CD14-positive monocyte (primary cell): ENCODE data around the gene CHMP2B. TPM values are rescaled to one million over a fixed set of nuclear protein-coding genes. Genes with fewer than 3 reads are reported as not detected.

Experiments used
- DNase-seq, 3 donors: peaks; one replicate each; pipeline ENCODE4 v3.0.0-alpha.2; 2011 to 2022
- H2AFZ ChIP-seq: 2 replicates; pipeline ENCODE4 v1.6.0; 2012; ENCODE audit warnings: mild to moderate bottlenecking, low read depth, low read length, inconsistent platforms; ENCODE audit not compliant: insufficient read depth, poor library complexity, severe bottlenecking
- H3K27ac ChIP-seq, 2 donors: 1 replicate in 1 of 2; 2 replicates in 1 of 2; pipeline ENCODE4 v1.5.1; 2012 to 2013; ENCODE audit warnings: low read length in 2 of 2, control low read depth in 1 of 2, inconsistent platforms in 1 of 2, low read depth in 1 of 2, mild to moderate bottlenecking in 1 of 2
- H3K27me3 ChIP-seq, 2 donors: one replicate each; pipeline versions ENCODE4 v1.6.0 to v1.6.1; 2011 to 2013; ENCODE audit warnings: low read length in 2 of 2; ENCODE audit not compliant: control insufficient read depth in 2 of 2, insufficient read depth in 2 of 2
- H3K36me3 ChIP-seq, 2 donors: replicated peaks in 1 of 2; 1 replicate in 1 of 2; 2 replicates in 1 of 2; pipeline versions ENCODE4 v1.5.1 to v1.6.1; 2012 to 2013; ENCODE audit warnings: low read length in 2 of 2, control low read depth in 1 of 2, inconsistent platforms in 1 of 2, mild to moderate bottlenecking in 1 of 2; ENCODE audit not compliant: insufficient read depth in 2 of 2, control insufficient read depth in 1 of 2
- H3K4me1 ChIP-seq, 2 donors: 1 replicate in 1 of 2; 2 replicates in 1 of 2; pipeline versions ENCODE4 v1.5.1 to v1.6.1; 2012 to 2013; ENCODE audit warnings: low read length in 2 of 2, control low read depth in 1 of 2, inconsistent platforms in 1 of 2, mild to moderate bottlenecking in 1 of 2, moderate library complexity in 1 of 2; ENCODE audit not compliant: insufficient read depth in 2 of 2, control insufficient read depth in 1 of 2
- H3K4me2 ChIP-seq: replicated peaks from 2 replicates; pipeline ENCODE3; 2012; ENCODE audit warnings: low read length, moderate library complexity, mild to moderate bottlenecking; ENCODE audit not compliant: poor library complexity, severe bottlenecking; ENCODE audit errors: extremely low read depth
- H3K4me3 ChIP-seq, 3 experiments: fragments of 200-600 bp in 1 of 3; sonication (generic) in 1 of 3; replicated peaks in 1 of 3; 1 replicate in 2 of 3; 2 replicates in 1 of 3; pipeline ENCODE4 v1.5.1; 2011 to 2013; ENCODE audit warnings: low read length in 3 of 3, mild to moderate bottlenecking in 3 of 3, control low read depth in 2 of 3, low read depth in 2 of 3, inconsistent platforms in 1 of 3, moderate library complexity in 1 of 3
- H3K79me2 ChIP-seq: 2 replicates; pipeline ENCODE4 v1.6.0; 2012; ENCODE audit warnings: mild to moderate bottlenecking, control low read depth, inconsistent platforms, low read length, moderate library complexity; ENCODE audit not compliant: insufficient read depth
- H3K9ac ChIP-seq: 2 replicates; pipeline ENCODE4 v1.6.0; 2017; ENCODE audit warnings: low read length, mild to moderate bottlenecking; ENCODE audit not compliant: insufficient read depth, poor library complexity, severe bottlenecking
- H3K9me3 ChIP-seq, 2 donors: replicated peaks in 1 of 2; 1 replicate in 1 of 2; 2 replicates in 1 of 2; pipeline versions ENCODE4 v1.5.1 to v1.6.1; 2012 to 2013; ENCODE audit warnings: low read length in 2 of 2, control low read depth in 1 of 2; ENCODE audit not compliant: control insufficient read depth in 1 of 2, insufficient read depth in 1 of 2
- H4K20me1 ChIP-seq: 2 replicates; pipeline ENCODE4 v1.6.0; 2012; ENCODE audit warnings: mild to moderate bottlenecking, low read length, control low read depth, moderate library complexity; ENCODE audit not compliant: insufficient read depth
- H3K27ac Mint-ChIP-seq, 7 donors: one replicate each; pipeline ENCODE4 v1.8.0; 2020; ENCODE audit warnings: mild to moderate bottlenecking in 7 of 7, mixed read lengths in 7 of 7, moderate library complexity in 6 of 7, inconsistent platforms in 2 of 7
- H3K27me3 Mint-ChIP-seq, 3 donors: one replicate each; pipeline ENCODE4 v1.8.0; 2021 to 2022; ENCODE audit warnings: low read depth in 3 of 3, mild to moderate bottlenecking in 3 of 3, mixed read lengths in 3 of 3, moderate library complexity in 3 of 3, inconsistent platforms in 1 of 3
- H3K36me3 Mint-ChIP-seq, 2 donors: one replicate each; pipeline ENCODE4 v1.8.0; 2020; ENCODE audit warnings: mixed read lengths in 2 of 2, inconsistent platforms in 1 of 2, mild to moderate bottlenecking in 1 of 2
- H3K4me1 Mint-ChIP-seq: one replicate; pipeline ENCODE4 v1.8.0; 2020; ENCODE audit warnings: mild to moderate bottlenecking, mixed read lengths
- H3K4me3 Mint-ChIP-seq, 2 donors: one replicate each; pipeline ENCODE4 v1.8.0; 2020; ENCODE audit warnings: mild to moderate bottlenecking in 2 of 2, mixed read lengths in 2 of 2, moderate library complexity in 1 of 2
- H3K9me3 Mint-ChIP-seq, 7 donors: one replicate each; pipeline ENCODE4 v1.8.0; 2020 to 2022; ENCODE audit warnings: mixed read lengths in 7 of 7, mild to moderate bottlenecking in 6 of 7, moderate library complexity in 6 of 7, inconsistent platforms in 2 of 7
- WGBS: methylation state at CpG from one replicate; pipeline ENCODE4 v1.1.5; 2013; ENCODE audit warnings: missing lambda C conversion rate; ENCODE audit not compliant: insufficient coverage; 5-methylcytosine and 5-hydroxymethylcytosine counted together
- intact Hi-C, 2 donors: fragments of 100-400 bp; cut with micrococcal nuclease; formaldehyde crosslinking; loops; one replicate each; pipeline versions ENCODE4 v1.15.0 to v1.15.1; 2023
- polyA plus RNA-seq, 3 donors: library from polyadenylated mRNA; depleted of rRNA in 1 of 3; unstranded in 2 of 3; stranded (reverse) in 1 of 3; fragments of 300-500 nt in 2 of 3; fragments of >200 nt in 1 of 3; fragmentation: Illumina TruSeq in 2 of 3; gene quantifications; 1 replicate in 2 of 3; 2 replicates in 1 of 3; pipeline ENCODE4 v1.2.3, GENCODE V29; 2012 to 2021
- TF ChIP-seq, protein P1 (sequence below): fragments of 200-600 bp; IDR thresholded peaks from one replicate; pipeline ENCODE4 v1.8.0; 2022; ENCODE audit warnings: antibody characterized with exemption, mild to moderate bottlenecking

The CHMP2B gene
- polyA plus RNA-seq, 3 donors, result 20.2 to 67.9 (median 62.1) TPM

DNA sequence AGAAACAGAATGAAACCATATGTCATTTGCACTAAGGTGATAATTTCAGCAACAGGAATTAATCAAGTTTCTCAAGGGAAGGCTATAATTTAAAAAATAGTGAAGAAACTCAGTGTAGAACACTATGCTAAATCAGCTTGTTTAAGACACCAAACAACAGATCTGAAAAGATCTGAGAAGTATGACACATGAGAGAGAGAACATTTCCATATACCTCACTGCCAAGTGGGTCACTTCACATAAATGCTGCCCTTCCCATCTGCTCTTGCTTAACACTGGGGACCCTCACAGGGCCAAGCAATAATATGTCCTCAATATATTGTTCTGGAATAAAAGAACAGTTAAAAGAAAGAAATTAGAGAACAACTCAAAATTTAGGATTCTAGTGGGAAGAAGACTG is 45.6 kb upstream of the CHMP2B start:
- H3K4me3 ChIP-seq, result no peak overlapping the region
- TF ChIP-seq, protein P1, sequence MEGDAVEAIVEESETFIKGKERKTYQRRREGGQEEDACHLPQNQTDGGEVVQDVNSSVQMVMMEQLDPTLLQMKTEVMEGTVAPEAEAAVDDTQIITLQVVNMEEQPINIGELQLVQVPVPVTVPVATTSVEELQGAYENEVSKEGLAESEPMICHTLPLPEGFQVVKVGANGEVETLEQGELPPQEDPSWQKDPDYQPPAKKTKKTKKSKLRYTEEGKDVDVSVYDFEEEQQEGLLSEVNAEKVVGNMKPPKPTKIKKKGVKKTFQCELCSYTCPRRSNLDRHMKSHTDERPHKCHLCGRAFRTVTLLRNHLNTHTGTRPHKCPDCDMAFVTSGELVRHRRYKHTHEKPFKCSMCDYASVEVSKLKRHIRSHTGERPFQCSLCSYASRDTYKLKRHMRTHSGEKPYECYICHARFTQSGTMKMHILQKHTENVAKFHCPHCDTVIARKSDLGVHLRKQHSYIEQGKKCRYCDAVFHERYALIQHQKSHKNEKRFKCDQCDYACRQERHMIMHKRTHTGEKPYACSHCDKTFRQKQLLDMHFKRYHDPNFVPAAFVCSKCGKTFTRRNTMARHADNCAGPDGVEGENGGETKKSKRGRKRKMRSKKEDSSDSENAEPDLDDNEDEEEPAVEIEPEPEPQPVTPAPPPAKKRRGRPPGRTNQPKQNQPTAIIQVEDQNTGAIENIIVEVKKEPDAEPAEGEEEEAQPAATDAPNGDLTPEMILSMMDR, result no peak
- H3K9ac ChIP-seq, result no peak overlapping the region
- DNase-seq, result no peak
- no peak overlapping the region for H2AFZ ChIP-seq
- intact Hi-C loops, result no loop called here
- H3K4me2 ChIP-seq, result no peak overlapping the region
- H3K27me3 ChIP-seq, result no peaks in the 10 kb centered on the region
- Mint-ChIP-seq H3K4me3 (no peak overlapping the region), H3K27ac (no peak overlapping the region), H3K9me3 (peaks cover 0 to 2% (median 0%) of the 10 kb centered on the region in 7 donors), H3K36me3 (no peaks in the 10 kb centered on the region), H3K27me3 (peaks cover 0 to 4% (median 1%) of the 10 kb centered on the region in 3 donors), H3K4me1 (no peaks in the 10 kb centered on the region)
- no peaks in the 10 kb centered on the region for H3K79me2 ChIP-seq
- no peak overlapping the region for H3K27ac ChIP-seq
- no peaks in the 10 kb centered on the region for H3K9me3 ChIP-seq
- no peaks in the 10 kb centered on the region for H4K20me1 ChIP-seq
- H3K4me1 ChIP-seq, result no peaks in the 10 kb centered on the region
- no peaks in the 10 kb centered on the region for H3K36me3 ChIP-seq

DNA sequence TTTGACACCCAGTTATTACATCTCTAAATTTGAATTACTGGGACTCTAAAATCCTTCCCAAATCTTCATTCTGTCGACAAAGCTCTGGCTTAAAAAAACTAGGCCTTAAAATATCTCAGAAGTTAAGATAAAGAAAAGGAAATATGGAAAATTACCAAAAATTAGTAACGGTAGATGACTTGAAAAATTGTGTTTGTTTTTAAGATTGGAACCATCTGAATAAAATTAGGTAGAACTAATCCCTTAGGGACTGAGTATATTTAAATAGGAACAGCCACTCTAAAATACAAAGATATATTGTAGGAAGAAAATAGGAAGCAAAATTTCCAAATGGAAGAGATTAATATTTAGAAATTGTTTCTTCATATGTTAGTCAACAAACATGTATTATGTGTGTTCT is 45.1 kb upstream of the CHMP2B start:
- Mint-ChIP-seq H3K36me3 (no peaks in the 10 kb centered on the region), H3K4me1 (no peaks in the 10 kb centered on the region), H3K27ac (no peak overlapping the region)

More for the DNA sequence above, 45.1 kb upstream of the CHMP2B start:
- Mint-ChIP-seq H3K27me3 (peaks cover 0 to 3% (median 1%) of the 10 kb centered on the region in 3 donors), H3K9me3 (peaks cover 0 to 2% (median 0%) of the 10 kb centered on the region in 7 donors), H3K4me3 (no peak overlapping the region)
- no peak overlapping the region for H3K27ac ChIP-seq
- H3K4me2 ChIP-seq, result no peak overlapping the region
- no peak overlapping the region for H2AFZ ChIP-seq
- no peaks in the 10 kb centered on the region for H3K36me3 ChIP-seq
- no peak overlapping the region for H3K9ac ChIP-seq
- H3K27me3 ChIP-seq, result no peaks in the 10 kb centered on the region
- TF ChIP-seq, protein P1, result no peak
- H3K4me3 ChIP-seq, result no peak overlapping the region
- no peak for DNase-seq
- H4K20me1 ChIP-seq, result no peaks in the 10 kb centered on the region
- H3K79me2 ChIP-seq, result no peaks in the 10 kb centered on the region
- WGBS, result no CpG with 5 or more reads among the region's 2 CpGs
- H3K9me3 ChIP-seq, result no peaks in the 10 kb centered on the region
- intact Hi-C loops, result no loop called here
- H3K4me1 ChIP-seq, result no peaks in the 10 kb centered on the region
